GM12874 (cell line): Measurements from ENCODE around the gene ADAM33.

Source experiments
- TF ChIP-seq, protein P1 (sequence below): IDR thresholded peaks from 2 replicates; pipeline ENCODE4 v1.5.1; 2011; ENCODE audit warnings: low read depth, mild to moderate bottlenecking, control low read depth, low read length, moderate library complexity; ENCODE audit not compliant: insufficient read depth

The ADAM33 gene

DNA sequence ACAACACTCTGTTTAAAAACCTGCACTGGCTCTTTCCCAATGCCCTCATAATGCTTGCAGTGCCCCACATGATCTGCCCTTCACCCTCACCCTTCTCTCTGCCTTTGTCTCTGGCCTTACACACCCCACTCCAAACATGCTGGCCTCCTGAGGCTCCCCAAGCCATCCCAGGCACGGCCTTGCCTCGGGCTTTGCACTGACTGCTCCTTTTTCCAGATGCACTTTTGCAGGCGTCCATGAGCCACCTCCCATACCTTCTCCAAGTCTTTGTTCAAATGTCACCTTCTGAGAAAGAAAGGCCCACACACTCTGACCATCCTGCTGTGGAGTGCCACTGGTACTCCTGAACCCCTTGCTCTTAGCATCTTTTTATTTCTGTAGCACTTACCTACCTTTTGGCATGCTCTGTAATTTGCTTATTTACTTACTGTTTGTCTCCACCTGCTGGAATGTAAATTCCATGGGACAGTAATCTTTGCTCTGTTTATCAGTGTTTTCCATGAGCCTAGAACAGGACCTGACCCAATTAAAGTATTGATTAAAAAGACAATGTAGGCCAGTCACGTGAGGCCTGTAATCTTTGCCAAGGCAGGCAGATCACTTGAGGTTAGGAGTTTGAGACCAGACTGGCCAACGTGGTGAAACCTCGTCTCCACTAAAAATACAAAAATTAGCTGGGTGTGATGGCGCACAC lies 49.4 kb downstream of the ADAM33 start:
- TF ChIP-seq, protein P1, sequence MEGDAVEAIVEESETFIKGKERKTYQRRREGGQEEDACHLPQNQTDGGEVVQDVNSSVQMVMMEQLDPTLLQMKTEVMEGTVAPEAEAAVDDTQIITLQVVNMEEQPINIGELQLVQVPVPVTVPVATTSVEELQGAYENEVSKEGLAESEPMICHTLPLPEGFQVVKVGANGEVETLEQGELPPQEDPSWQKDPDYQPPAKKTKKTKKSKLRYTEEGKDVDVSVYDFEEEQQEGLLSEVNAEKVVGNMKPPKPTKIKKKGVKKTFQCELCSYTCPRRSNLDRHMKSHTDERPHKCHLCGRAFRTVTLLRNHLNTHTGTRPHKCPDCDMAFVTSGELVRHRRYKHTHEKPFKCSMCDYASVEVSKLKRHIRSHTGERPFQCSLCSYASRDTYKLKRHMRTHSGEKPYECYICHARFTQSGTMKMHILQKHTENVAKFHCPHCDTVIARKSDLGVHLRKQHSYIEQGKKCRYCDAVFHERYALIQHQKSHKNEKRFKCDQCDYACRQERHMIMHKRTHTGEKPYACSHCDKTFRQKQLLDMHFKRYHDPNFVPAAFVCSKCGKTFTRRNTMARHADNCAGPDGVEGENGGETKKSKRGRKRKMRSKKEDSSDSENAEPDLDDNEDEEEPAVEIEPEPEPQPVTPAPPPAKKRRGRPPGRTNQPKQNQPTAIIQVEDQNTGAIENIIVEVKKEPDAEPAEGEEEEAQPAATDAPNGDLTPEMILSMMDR: no peak

DNA sequence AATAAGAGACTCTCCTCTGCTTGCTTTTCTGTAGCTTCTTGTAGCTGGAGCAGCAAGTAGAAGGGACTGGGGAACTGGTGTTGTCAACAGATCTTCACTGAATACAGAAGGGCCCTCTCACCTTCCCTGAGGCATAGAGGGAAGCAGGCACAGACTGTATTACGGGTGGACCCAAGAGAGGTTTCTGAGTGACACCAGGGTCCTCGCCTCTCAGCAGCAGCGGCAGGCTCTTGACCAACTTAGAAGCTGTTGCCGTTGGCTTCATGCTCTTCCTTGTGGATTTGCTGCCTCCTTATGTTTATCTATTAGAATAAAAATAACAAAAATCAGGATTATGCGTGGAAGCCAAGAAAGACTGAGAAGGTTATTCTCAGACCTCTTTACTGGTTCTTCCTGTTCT lies 50.3 kb downstream of the ADAM33 start:
- TF ChIP-seq, protein P1: no peak

DNA sequence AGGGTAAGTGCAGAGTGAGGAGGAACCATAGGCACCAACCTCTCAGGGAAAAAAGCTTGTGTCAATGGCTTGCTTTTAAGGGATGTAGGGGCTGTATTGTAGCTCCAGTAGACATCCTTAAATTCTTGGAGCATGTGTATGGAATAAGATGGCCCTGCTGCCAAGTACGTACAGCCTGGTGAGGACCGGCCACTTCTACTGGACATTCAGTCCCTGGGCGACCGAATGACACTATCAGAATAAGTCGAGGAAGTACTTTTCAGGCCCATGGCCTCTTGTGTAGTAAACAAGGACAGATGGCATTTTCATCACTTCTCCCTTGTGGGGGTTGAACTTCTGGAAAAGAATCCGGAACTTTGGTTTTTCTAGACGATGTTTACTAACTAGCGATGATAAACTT lies 51.4 kb downstream of the ADAM33 start:
- TF ChIP-seq, protein P1: no peak

DNA sequence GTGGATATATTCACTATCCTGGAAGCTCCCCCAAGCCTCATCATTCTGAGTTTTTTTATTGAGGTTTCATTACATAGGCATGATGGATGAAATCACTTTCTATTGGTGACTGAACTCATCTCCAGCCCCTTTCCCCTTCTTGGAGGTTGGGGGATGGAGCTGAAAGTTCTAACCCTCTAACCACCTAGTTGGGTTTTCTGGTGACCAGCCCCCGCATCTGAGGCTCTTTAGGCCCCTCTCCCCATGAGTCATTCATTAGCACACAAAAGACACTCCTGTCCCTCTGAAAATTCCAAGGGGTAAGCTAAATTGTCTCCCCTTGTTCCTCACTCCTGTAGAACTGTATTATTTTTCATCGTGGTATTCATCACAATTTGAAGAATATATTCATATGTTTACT lies 51.9 kb downstream of the ADAM33 start:
- TF ChIP-seq, protein P1: no peak

DNA sequence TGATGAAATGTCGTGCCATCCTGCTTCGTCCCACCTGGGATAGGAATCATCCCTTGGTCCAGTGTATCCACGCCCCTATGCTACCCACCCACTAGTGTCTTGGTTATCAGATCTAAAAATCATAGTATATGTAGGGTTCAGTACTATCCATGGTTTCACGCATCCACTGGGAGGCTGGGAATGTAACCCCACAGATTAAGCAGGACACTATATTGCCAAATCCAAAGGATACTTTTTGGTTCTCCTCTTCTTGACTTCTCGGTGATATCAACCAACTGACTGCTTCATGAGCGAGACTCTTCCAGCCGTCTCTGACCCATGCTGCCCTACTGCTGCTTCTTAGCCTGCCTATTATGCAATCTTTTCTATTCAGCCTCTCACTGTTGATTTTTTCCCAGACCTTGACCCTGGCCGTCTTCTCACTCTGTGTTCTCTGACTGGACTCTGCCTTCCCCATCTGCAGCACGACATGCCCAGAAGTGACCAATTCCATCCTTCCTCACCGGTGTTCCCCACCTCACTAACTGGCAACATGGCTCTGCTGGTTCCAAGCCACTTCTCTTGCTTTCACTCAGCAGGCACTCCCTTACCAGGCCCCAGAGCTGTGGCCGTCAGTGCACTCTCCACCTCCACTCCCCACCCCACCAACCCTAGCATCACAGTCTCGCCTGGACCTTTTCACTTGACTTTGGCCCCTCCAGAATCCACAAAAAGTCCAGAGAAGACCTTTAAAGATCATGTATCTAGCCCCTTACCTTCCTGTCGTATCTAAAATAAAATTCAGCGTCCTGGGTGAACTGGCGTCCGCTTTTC lies 53.1 kb downstream of the ADAM33 start:
- TF ChIP-seq, protein P1: no peak

DNA sequence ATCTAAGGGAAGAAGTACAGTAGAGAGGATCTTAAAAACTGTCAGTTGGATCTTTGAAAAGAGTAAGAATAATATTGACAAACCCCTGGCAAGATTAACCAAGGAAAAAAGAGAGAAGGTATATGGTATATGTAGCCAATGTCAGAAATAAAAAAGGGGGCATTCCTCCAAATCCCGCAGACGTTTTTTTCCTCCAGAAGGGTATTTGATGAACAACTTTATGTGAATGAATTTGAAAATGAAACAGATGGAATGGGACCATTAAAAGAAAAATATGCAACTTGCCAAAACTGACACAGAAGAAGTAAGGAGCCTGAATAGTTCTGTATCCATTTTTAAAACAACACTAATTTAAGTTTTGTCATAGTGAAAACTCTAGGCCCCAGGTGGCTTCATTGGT lies 54.3 kb downstream of the ADAM33 start:
- TF ChIP-seq, protein P1: no peak

DNA sequence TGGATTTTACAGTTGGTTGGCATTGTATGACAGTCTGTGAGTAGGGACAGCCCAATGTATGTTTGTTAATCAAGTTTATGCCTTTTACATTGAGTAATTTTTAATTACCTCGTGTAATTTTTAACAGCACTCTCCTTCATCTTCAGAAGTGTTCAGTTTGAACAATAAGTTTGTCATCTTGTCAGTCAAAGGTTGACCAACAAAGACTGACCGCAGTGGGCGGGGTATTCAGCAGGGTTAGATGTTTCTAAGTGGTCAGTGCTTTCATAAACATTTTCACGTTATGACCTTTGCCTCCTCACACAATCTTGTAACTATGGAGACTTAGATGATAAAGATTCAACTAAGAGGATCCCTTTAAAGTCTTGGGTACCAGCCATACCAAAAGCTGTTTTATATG lies 59.4 kb downstream of the ADAM33 start:
- TF ChIP-seq, protein P1: no peak
